Measurements from ENCODE around the gene MALL.

DNA sequence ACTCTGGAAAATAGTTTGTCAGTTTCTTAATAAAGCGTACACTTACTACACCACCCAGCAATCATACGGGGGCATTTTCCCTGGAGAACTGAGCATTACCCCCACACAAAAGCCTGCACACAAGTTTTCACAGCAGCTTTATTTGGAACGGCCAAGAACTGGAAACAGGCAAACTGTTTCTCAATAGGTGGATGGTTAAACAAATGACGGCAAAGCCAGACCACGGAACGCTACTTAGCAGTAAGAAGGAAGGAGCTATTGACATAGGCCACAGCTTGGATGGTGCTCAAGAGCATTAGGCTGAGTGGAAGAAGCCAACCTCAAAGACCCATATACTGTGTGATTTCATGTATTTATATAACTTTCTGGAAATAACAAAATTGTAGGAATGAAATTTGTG, 9.0 kb downstream of the MALL start:
- no peak for TF ChIP-seq ZNF740 (CRISPR knock-in tag; IDR thresholded peaks at IDR 0.05)
- no peak for TF ChIP-seq MYC (CRISPR knock-in tag; IDR thresholded peaks at IDR 0.05; ENCODE audit: borderline replicate concordance)
- no peak for TF ChIP-seq CTCF (CRISPR knock-in tag; IDR thresholded peaks at IDR 0.05)
